HG03139 (cell line): ENCODE data around the gene SLC6A12.

Experiments used
- ATAC-seq: cut with Tn5 transposase; IDR thresholded peaks from one replicate; pipeline ENCODE4 v1.9.1; 2021; ENCODE audit not compliant: unreplicated experiment

Gene SLC6A12

DNA sequence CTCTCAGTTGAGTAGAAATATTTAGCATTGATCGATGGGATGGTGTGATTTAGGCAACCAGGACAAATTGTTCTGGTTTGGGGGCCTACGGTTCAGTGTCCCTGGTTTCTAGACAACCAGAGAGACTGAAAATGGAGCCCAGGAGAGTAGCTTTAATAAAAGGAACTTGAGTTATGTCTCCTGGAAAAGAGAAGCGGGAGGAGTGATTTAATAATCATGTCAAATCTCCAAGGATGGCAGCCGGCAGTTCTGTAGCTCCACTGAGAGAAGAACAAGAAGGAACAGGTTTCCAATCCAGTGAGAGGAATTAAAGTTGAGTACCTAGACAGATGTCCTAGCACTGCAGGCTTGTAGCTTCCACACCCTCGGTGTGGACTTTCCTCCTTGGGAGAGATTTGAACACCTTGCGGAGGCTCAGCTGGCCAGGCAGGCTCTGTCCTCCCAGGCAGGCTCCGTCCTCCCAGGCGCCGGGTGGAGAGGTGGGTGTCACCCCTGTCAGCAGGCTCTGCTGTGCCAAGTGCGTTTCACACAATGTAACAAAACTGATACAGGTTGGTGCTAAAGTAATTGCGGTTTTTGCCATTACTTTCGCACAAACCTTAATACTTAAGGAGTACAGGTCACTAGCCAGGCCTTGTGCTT is 45.9 kb downstream of the SLC6A12 start:
- no peak for ATAC-seq

DNA sequence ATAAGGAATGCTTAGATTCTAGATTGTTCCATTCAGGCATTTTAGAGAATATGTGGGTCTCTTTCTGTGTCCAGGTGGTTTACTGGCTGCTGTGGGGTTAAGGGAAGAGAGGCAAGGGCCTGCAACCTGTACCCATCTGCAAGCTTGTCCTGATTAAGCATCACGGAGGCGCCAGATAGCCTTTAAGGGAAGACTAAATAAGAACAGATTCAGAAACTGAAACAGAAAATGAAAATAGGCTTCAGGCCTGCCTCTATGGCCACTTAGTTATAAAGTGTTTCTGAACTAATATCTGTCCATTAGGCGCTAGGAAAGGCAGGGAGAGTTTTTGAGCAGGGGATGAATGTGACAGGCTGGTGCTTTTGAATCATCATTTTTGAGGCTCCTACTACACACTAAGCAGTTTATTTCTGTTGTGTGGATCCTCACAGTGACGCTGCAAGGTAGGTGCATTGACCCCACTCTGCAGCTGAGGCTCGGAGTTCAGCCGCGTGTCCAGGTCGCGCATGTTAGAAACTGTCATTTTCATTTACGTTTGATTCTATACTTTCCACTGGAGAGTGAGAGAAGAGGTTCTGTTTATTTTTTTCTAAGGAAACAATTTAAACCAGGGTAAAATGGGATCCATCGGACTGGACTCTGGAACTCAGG is 47.4 kb downstream of the SLC6A12 start:
- ATAC-seq, result no peak

DNA sequence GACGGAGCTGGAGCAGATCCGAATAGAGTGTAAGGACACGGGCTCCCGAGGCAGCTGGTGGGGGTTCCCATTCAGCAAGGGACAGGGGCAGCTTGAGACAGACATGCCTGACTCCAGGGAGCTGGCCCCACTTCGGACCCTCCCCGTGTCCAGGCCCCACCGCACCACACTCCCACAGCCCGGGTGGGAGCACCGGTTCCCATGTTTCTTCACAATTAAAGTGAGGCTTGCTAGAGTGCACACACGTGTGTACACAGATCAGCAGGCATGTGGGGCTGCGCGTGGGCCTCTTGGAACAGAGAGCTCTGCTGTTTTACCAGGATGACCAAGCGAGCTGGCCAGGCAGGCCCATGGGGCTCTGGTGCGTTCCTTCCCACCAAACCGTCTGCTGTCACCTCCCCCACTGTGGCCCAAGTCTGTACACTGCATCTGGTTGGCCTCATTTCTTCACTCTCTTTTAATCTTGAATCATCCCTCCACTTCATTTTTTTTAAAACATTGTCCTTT is 48.0 kb downstream of the SLC6A12 start:
- ATAC-seq, result no peak

DNA sequence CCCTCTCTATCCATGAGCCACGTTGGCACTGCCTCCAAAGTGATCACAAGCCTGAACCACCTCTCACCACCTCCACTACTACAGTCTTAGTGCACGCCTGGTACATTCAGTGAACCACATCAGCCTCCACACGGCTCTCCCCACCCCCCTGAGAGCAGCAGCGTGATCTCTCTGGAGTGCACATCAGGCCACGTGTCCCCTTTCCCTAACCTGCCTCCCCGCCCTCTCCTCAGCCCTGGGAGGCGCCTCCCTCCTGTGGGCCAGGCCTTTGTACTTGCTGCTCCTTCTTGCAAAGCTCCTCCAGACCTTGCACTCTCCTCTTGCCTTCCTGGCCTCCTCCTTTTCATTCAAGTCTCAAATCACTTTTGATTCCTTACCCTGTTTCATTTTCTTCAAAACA is 49.8 kb downstream of the SLC6A12 start:
- no peak for ATAC-seq

DNA sequence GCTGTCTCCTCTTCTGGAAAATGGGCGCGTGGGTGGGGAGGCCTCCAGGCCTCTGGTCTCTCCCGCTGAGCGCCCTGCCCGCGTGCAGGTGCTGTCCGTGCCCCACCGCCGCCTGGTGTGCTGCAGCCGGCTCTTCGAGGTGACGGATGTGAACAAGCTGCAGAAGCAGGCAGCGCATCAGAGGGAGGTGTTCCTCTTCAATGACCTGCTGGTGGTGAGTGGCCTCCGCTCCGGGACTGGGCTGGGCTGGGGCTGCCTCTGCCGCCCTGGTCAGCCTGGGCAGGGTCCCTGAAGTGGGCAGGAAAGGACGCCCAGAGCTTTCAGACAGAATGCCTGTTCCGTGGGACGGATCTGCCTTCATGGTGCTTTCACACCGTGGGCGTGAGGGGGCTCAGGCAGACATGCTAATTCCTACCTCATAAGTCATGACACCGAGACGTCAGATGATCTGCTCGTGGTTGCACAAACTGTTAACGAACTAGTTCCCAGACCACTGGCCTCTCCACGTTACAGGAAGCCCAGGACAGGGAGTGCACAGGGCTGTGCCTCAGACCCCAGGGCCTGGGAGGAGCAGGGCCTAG is 50.5 kb downstream of the SLC6A12 start:
- no peak for ATAC-seq

DNA sequence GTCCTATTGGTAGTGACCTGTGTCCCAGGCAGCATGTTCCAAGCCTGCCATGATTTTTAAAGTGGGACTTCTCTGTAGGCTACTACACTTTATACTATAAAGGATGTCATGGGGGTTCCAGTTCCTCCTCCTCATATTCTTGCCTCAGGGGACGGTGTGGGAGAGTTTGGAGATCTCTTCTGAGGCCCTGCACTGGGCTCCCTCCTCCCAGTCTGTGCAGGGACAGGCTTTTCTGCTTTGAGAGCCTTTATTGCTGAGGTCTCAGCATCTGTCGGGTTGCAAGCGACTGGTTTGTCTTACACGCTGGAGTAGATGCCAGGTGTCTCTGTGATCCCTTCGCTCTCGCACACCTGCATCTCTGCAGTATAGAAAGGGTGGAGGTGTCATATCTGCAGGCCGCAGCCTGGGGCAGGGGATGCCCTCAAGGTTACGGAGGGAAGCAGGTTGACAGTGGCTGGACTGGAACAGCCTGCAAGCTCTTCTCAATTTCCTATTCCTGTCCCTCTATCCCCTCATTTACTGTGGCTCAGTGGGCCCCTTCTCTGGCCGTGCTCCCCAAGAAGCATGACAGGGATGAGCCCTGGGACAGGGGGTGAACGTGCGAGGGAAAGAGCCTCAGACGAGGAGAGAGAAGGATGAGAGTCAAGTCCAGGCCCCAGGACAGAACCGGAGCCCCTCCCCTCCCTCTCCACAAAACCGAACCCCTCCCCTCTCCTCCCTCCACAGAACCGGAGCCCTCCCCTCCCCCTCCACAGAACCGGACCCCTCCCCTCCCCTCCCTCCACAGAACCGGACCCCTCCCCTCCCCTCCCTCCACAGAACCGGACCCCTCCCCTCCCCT is 51.3 kb downstream of the SLC6A12 start:
- ATAC-seq, result no peak

DNA sequence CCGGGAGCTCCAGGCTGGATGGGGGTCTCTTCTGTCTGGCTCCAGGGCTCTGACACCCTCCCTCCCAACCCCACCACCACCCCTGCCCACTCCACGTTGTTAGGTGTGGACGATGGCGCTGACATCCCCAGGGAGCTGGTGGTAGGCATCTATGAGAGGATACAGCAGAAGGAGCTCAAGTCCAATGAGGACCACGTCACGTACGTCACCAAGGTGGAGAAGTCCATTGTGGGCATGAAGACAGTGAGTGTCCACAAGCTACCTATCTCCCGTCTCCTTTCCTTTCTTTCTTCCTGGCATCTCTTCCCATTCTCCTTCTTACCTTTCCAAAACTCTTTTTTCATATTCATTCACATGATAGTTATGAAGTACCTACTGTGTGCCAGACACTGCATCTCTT is 52.1 kb downstream of the SLC6A12 start:
- ATAC-seq, result no peak

DNA sequence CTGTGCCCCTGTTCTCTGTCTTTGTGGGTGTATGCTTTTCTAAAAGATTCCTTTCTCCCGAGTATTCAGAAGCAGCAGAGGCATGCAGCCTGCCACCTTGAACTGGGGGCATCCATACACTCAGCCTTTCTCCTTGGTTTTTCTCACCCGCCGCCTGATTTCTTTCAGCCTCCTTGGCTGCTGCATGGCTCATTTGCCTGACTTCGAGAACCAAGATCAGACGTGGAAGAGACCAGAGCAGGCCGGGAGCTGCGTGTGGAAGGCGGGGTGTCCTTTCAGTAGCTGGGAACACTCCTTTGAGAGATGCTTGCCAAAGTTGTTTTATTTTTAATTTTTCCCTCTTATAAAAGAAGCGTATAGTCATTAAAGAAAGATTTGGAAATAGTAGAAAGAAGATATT is 53.1 kb downstream of the SLC6A12 start:
- ATAC-seq, result no peak

DNA sequence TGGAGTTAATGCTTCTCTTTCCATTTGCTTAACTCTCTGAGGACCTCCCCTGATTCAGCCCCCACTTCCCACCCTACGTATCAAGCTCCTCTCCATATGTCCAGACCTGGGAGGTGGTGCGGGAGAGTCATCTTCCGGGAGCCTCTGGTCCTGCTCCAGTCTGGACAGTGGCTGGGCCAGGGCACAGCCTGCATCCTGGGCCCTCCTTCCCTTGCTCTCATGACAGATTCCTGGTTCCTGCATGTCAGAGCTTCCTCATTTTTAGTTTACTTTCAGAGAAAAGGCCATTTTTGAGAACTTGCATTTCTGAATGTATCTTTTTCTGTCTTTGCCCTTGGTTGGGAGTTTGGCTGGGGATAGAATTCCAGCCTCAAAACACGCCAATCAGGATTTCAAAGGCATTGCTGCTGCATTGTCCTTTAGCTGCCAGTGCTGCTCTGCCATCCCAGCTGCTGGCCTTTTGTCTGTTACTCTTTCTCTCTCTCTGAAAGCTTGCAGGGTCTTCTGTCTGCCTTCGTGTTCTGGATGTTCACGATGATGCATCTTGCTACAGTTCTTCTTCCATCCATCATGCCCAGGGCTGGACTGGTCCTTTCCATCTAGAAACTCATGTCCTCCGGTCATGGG is 54.7 kb downstream of the SLC6A12 start:
- ATAC-seq, result no peak

DNA sequence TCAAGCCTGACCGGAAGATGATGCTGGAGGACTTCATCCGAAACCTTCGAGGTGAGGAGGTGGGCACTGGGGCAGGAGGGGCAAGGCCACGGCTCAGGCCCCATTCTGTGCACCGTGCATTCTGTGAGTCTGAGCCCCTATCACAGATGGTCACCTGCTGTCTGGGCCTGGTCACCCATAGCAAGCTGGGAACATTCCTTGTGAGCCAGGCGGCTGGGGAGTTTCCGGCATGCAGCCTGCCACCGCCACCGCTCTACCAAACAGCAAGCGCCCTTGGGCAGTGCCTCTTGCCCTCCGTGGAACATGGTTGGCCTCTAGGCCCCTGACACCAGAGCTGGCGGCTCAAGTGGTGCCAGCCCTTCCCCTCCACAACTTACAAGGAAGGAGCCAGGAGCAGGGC is 56.3 kb downstream of the SLC6A12 start:
- ATAC-seq, result no peak

DNA sequence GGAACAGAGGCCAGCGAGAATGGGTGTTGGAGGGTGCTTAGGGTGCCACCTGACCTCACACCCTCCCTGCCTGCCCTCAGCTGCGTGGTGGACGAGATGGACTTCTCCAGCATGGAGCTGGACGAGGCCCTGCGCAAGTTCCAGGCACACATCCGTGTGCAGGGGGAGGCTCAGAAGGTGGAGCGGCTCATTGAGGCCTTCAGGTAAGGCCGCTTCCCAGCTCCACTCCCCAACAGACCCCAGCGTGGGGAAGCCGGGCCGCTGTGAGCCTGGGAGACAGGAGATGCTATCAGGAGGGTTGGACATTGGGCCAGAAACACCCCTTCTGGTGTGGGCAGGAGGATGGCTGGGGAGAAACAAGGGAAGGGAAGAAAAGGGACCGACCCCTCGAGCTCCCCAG is 57.0 kb downstream of the SLC6A12 start:
- no peak for ATAC-seq

DNA sequence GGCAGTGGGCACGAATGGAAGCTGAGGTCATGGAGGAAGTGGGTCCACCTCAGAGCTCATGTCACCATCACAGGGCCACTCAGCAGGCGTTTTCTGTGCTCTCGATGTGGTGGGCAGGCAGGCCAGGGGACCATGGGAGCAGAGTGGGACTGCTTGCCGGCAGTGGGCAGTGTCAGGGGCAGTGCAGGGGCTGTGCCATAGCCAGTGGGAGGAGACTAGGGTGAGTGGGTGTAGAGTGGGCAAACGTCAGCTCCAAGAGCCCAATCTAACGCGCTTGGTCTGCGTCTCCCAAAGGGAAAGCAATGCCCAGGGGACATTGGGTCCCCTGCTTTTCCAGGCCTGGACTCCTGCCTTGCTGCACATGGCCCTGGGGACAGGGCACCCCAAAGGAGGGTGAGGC is 58.3 kb downstream of the SLC6A12 start:
- no peak for ATAC-seq

DNA sequence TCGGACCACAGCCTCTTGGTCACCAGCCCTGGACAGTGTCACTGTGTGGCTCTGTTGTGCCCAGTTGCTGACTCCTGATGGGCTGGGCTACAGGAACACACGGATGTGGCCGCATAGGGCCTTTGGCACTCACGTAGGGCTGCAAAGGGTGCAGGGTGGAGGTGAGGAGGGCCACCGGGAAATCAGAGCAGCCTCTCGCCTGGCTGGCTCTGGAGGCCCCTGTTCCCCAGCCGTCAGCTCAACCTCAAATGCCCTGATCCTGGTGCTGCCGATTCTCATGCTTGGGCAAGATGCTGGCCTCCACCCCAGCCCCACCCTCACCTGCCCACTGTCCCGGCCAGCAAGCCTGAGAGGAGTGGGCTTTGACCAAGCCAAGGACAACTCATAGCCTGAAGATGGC is 59.0 kb downstream of the SLC6A12 start:
- no peak for ATAC-seq

DNA sequence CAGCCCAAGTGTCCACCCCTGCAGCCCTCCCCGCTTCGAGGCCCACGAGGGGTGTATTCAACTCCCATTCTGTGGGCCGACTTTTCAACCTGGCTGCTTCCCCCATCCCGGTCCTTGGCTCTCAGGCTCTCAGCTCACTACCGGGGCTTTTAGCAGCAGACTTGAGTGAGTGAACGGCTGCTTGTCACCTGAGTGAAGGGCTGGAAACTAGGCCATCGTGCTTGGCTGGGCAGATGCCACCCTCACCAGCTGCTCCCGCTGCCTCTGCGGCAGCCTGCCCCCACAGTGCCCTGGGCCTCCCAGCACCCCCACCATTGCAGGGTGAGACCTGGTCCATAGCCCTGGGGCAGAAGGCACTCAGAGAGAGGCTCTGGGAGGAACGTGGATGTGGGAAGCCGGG is 59.9 kb downstream of the SLC6A12 start:
- no peak for ATAC-seq

DNA sequence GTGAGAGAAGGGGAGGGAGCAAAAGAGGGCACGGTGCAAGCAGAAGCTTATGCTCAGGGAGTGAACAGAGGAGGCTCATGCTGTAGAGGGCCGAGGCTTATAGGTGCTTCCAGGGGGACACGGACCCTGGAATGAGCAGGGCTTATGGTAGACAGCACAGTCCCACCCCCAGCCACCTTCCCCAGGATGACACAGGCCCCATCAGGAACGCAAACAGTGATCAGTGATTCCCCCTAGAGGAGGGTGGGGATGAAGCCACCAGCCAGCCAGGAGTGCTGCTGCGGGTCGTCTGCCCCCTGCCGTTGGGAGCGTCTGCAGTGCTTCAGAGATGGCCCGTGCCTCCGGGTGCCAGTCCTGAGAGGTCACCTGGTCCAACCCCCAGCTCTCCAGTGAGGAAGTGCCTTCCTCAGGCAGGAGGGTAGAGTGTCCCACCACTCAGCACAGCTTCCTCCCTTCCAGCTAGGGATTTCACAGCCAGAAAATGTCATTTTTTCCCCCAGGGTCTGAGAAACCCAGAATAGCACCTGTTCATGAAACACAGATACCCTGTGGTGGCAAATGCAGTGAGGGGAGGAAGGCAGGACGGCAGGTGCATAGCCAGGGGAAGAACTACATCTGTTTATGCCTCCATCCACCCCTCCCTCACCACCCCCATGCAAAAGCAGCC is 60.7 kb downstream of the SLC6A12 start:
- no peak for ATAC-seq

DNA sequence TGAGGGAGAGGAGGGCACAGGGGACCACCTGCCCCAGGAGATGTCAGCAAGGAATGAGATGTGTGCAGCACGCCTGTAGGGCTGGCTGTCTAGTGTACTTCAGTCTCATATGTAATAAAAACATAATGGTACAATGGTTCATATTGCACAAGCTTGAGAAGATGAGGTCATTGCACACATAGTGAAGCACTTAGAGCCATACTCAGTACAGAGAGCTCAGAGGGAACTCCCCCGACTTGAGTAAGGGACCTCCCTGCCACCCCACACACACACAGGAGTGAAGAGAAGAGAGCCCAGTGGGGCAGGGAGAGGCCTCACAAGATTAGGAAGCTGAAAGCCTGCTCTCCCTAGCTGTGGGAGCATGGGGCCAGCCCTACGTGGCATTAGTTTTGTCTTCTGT is 61.5 kb downstream of the SLC6A12 start:
- ATAC-seq, result no peak

DNA sequence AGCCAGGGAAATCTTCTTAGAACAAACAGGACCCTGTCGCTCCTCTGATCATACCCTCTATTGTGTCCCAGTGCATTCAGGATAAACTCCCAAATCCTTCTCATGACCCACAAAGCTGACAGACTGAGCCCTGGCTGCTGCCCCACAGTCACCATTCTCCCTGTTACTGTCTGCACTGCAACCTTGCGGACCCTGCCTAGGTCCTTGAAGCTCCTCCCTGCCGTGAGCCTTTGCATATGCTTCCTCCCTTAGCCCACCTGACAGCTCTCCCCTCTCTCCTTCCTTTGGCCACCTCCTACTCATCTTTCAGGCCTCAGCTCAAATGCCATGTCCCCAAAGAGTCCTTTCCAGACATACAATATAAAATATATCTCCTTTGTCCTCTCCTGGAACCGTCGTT is 62.4 kb downstream of the SLC6A12 start:
- ATAC-seq, result no peak

DNA sequence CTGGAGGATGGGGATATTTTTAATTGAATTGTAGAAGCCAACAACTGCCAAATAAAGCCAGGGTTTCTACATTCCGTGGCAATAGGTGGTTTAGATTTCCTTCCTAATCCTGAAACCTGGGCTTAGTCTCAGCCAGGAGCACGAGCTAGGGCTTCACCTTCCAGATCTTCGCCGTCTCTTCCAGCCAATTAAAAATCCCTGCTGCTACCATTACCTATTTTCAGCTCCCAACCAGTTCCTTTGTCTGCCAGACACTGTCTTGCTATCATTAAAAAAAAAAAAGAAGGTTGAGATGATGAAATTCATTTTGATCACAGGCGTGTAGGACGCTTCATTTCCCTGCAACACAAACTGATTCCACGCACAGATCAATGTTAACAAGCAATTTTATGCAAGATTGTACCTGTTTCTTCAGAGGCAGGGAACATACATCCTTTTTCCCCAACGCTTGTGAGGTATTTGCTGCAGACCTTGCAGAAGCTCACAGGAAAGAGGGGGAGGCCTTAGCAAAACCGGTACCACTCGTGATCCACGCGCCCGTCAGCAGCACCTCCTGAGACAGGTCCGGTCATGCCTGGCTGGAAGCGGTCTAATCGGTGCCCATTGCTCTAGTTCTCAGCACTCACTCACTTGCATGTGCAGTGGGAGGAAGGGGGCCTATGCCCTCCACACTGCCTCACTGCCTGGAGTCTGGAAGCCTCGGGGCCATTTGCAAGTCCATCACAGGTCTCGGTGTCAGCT is 65.1 kb downstream of the SLC6A12 start:
- ATAC-seq, result no peak

DNA sequence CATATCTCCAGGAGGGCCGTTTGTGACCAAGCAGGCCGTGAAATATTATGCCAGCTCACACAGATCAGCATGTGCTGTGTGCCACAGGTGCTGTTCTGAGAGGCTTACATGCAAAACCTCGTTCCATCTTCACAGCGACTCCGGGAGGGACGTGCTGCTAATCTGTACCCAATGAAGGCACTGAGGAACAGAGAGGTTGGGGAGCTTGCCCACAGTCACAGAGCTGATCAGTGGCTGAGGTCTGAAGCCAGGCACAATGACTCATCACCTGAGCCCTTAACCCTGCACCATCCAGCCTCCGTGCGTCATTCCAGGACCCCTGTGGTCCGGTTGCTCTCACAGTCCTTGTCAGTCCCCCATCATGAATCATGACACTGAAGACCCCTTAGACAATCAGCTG is 66.7 kb downstream of the SLC6A12 start:
- ATAC-seq, result no peak

DNA sequence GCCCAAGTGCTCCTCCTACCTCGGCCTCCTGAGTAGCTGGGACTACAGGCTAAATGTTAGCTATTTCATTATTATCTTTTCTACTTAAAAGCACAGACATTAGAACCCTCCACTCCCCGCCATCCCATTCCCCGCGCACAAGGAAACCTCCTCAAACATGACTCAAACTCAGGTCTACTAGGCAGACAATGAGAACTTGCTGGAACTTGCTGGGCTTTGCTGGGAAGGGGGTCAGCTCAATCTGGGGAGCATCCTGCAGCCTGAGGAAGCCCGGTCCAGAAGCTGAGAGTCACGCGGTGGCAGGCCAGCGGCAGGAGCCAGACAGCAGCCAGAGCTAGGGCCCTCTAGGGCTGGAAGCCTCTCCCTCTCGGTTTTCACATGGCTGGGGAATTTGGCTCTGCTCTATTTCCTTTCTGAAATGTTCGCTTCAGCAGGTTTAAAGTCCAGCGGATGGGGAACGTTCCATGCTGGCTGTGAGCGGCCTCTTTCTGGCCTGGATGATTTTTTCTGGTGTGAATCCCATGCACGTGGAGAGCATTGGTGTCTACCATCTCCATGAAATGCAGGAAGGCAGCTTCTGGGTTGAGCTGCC is 68.5 kb downstream of the SLC6A12 start:
- no peak for ATAC-seq
